Measurements from ENCODE around the gene KLHDC3.
A peak's percentile ranks its signal among the peaks of the same experiment; 100 is the strongest.
"Not testable (repeated sequence)": the region's sequence is repeated elsewhere in the genome, so short reads cannot be mapped to it uniquely, and the experiment has no call there.

The KLHDC3 gene

DNA sequence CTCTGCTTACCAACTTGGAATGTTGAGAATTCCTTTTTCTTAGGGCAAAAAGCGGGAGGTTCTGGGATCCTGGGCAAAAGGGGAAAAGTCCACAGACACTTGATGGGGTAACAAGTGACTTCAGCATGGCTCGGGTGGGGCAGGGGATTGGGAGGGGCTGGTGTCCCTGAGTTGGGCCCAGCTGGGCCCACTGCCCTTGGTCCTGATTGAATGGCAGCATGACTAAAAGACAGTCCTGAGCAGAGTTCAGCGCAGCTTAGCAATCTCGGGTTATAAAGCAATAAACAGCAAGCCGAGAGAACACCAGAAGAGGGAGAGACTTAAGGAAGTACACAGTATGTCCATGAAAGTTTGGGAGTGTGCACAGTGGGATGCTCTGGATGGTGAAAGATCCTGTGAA lies 24.1 kb upstream of the KLHDC3 start:
- FAIRE-seq, result no peak

- FAIRE-seq, result no peak
Measured at GRCh38 chr6:42993445-42993844, 20.6 kb upstream of the KLHDC3 start.

DNA sequence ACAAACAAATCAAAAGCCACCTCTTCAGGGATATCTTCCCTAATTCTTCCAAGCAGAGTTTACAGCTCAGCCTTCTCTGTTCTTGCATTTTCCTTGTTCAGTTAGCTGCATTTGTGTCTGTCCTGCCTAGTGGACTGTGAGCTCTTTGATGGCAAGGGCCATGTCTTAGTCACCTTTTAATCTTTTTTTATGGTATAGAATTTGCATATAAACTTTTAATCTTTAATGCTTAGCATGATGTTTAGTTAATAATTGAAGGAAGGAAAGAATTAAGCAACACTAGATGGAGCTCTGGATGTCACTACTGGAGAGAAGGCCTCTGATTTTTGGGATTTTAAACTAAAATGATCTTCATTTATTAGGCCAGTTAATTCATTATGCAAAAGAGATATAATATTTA lies 17.5 kb upstream of the KLHDC3 start:
- FAIRE-seq, result peak; percentile 75

- FAIRE-seq, result not testable (repeated sequence)
Measured at GRCh38 chr6:42998205-42998604, 15.8 kb upstream of the KLHDC3 start.

- no peak for FAIRE-seq
Measured at GRCh38 chr6:43001843-43002242, 12.2 kb upstream of the KLHDC3 start.

DNA sequence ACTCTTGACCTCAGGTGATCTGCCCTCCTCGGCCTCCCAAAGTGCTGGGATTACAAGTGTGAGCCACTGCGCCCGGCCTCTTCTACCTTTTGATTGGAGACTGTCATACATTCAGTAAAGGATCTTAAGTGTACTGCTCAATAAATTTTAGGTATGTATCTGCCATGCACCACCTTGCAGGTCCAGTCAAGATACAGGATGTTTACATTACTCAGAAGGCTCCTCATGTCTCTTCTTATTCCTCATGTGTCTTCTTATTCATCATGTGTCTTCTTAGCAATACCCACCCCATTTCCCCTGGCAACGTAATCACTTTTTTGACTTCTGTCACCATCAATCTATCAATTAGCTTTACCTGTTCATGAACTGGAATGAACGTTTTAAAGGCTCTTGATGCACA lies 8.2 kb upstream of the KLHDC3 start:
- FAIRE-seq, result no peak

GRCh38 chr6:43006251-43006650 lies 7.8 kb upstream of the KLHDC3 start:
- no peak for FAIRE-seq

DNA sequence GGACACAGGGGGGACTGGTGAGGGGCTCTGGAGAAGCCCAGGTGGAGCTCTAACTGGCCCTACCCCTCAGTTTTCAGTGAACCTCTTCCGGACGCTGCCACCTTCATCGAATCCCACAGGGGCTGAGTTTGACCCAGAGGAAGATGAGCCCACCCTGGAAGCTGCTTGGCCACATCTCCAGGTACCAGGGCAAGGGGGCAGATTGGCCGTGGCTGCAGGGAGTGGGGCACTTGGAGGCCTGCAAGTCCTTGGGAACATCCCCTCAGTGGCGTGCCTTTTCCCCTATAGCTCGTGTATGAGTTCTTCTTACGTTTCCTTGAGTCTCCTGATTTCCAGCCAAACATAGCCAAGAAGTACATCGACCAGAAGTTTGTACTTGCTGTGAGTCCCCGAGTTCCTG lies 6.9 kb upstream of the KLHDC3 start:
- FAIRE-seq, result no peak

DNA sequence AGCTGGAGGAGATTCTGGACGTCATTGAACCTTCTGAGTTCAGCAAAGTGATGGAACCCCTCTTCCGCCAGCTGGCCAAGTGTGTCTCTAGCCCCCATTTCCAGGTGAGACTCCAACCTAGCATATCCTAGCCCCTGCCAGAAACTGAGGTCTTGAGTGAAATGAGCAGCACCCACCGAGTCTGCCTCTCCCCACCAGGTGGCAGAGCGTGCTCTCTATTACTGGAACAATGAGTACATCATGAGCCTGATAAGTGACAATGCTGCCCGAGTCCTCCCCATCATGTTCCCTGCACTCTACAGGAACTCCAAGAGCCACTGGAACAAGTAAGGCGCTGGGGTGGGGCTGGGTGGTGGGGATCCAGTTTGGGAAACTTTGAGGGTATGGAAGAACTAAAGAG lies 4.9 kb upstream of the KLHDC3 start:
- no peak for FAIRE-seq

DNA sequence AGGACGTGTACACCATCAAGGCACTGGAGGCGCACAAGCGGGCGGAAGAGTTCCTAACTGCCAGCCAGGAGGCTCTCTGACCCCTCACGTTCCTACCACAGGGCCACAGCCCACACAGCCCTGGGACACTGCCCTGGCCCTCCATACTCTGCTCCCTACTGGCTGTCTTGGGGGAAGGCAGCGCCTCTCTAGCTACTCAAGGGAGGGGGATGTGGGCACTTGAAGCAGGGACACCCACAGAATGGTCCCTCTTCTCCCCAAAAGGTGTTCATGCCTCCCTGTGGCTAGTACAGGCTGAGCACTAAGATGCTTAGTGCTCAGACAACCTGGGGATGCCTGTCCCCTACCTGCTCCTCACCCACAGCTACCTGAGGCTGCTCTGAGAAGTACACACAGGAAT lies 2.8 kb upstream of the KLHDC3 start:
- FAIRE-seq, result no peak

GRCh38 chr6:43012364-43012763 lies 1.7 kb upstream of the KLHDC3 start:
- FAIRE-seq, result no peak

DNA sequence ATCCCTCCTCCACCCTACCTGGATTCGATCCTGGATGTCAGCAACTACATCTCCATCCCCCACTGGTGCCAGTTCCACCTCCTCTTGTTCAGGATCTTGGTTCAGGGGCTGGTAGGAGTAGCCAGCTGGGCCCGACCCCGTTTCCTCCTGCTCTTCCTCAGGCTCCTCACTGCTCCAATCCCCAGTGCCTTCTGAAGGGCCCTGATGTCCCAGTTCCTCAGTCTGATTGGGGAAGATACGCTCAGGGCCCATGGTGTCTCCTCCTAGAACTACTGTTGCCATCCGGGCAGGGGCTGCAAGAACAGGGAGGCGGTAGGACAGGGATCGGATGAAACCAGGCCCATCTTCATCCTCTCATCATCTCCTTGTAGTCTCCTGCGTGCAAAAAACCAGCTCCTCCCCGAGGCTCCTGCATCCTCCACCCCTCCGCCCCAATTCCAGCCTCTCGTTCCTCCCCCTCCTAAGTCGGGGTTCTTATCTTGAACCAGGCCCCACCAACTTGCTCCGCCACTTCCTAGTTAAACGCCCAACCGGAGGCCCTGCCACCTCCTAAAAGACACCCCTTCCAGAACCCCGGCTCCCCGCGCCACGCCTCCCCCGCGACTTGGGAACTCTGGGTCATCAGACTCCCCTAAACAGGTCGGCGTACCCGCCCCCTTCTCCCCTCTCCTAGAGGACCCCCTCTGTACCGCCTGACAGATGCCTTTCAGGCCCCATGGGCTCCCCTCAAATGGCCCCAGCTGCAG lies 779 bp upstream of the KLHDC3 start:
- FAIRE-seq, result no peak

- no peak for FAIRE-seq
Measured at GRCh38 chr6:43014434-43014909, 423 bp downstream of the KLHDC3 start.

DNA sequence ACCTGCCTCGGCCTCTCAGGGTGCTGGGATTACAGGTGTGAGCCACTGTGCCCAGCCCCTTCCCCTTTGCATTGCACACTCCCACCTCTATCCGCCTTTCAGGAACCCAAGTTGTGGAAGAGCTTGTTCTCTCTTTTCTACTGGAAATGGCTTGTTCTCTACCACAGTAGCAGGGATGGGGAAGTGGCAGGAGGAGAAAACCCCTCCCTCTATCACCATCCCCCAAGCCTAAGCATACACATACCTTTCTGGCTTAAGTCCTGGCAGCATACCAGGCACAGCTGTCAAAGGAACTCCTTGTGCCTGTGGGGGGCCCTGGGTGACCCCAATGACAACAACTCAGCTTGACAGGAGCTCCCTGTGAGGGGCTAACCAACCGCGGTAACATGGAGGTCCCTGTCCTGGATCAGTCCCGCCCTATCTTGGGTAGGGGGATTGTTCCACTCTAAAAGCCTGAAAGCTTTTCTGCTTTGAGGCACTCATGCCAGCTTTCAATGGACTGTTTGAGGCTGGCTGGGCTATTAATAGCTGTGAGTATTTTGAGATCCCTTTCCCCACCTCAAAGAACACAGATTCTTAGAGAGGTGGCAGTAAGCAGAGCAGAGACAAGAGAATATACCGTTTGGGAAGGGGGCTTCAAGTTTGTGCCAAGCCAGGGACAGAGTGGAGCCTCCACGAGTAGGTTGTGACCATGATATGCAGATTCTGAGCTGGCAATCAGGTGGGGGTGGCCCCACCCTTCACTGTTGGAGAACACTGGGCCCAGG lies 2.3 kb downstream of the KLHDC3 start:
- no peak for FAIRE-seq

- no peak for FAIRE-seq
Measured at GRCh38 chr6:43016943-43017334, 2.9 kb downstream of the KLHDC3 start.

GRCh38 chr6:43019152-43019551 lies 5.1 kb downstream of the KLHDC3 start:
- FAIRE-seq, result no peak

DNA sequence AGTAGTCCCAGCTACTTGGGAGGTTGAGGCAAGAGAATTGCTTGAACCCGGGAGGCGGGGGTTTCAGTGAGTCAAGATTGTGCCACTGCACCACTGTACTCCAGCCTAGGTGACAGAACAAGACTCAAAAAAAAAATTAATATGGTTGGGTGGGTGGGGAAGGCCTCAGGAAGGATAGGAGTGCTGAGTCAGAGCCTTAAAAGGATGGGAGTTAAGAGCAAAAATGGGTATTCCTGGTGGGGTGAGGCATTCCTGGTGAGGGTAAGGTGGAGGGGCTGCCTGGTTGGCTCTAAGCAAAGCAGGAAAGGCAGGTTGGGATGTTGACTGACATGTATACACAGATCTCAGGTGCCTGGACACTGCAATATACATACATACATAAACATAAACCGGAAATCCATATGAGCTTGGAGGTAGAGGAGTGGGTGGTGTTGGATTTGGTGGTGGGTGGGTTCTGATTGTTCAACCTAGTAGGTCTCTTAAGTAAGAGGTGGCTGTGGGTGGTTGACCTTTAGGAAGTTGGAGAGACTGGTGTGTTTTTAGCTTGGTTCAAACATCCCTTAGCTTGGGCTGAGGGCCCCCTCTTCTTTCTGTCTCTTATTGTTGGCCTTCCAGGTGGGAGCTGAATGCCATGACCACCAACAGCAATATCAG lies 6.1 kb downstream of the KLHDC3 start:
- FAIRE-seq, result no peak

DNA sequence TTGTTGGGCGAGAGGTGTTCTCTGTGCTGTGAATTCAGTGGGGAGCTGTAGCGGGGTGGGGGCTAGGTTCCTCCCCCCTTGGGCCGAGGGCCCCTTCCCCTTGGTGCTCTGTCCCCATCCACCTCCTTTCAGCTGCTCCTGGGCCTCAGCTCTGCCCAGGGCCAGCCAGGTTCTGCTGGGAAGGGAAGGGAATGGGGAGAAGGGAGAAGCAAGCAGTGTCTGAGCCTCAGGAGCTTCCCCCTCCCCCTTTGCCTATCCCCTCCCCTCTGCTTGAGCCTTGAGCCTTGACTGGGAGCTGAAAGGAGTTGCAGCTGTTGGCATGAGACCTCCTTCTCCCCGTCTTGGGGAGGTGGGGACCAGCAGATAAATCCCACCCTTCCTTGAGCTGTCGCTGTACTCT lies 6.8 kb downstream of the KLHDC3 start:
- no peak for FAIRE-seq

- FAIRE-seq, result no peak
Measured at GRCh38 chr6:43021270-43022047, 7.4 kb downstream of the KLHDC3 start, which contains the start of gene RRP36. Gene RRP36, plus strand, starts transcription at chr6:43021623. Its CDS starts 32 bp downstream, at chr6:43021655.

DNA sequence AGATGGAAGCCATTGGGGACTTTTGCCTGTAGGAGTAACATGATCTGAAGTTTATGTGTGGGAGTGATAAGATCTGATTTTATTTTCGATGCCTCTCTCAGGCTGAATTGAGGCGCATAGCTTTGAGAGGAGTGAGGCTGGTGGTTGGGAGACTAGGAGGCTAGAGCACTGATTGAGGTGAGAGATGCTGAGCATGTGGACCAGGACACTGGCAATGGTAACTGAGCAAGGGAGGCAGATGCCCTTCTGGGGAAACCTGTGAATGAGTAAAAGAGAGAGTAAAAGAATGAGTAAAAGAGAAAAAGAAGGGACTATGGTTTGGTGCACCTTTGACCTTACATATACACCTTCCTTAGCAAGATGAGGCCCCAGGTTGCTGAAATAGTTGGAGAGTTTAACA lies 10.4 kb downstream of the KLHDC3 start:
- no peak for FAIRE-seq

GRCh38 chr6:43026365-43026764 lies 12.3 kb downstream of the KLHDC3 start:
- no peak for FAIRE-seq

GRCh38 chr6:43029120-43029519 lies 15.1 kb downstream of the KLHDC3 start:
- no peak for FAIRE-seq

- FAIRE-seq, result no peak
Measured at GRCh38 chr6:43032326-43032725, 18.3 kb downstream of the KLHDC3 start.
